Keratinocyte (primary cell): ENCODE measurements around the gene GAST. TPM values are rescaled to one million over a fixed set of nuclear protein-coding genes. Genes with fewer than 3 reads are reported as not detected.

ENCODE experiments used
- DNase-seq: peaks from one replicate; pipeline ENCODE4 v3.0.0-alpha.2; 2011; ENCODE audit warnings: low read depth, missing footprints, low spot score
- FAIRE-seq: peaks from 2 replicates; lab custom pipeline; 2011; peaks lifted over from hg19 to GRCh38; lab: Jason Lieb, UNC
- H2AFZ ChIP-seq: 2 replicates; pipeline ENCODE4 v1.6.0; 2012; ENCODE audit warnings: low read length, control low read depth, inconsistent platforms; ENCODE audit not compliant: control insufficient read depth
- H3K27ac ChIP-seq: 2 replicates; pipeline ENCODE4 v1.5.1; 2011; ENCODE audit warnings: low read length; ENCODE audit not compliant: control insufficient read depth, insufficient read depth
- H3K27me3 ChIP-seq: 3 replicates; pipeline ENCODE4 v1.6.0; 2011; ENCODE audit warnings: low read length; ENCODE audit not compliant: control insufficient read depth, insufficient read depth; ENCODE audit errors: extremely low read depth
- H3K36me3 ChIP-seq, 2 experiments: 2 replicates in 1 of 2; 3 replicates in 1 of 2; pipeline ENCODE4 v1.5.1; 2011; ENCODE audit warnings: low read length in 2 of 2, mild to moderate bottlenecking in 1 of 2; ENCODE audit not compliant: control insufficient read depth in 2 of 2, insufficient read depth in 2 of 2; ENCODE audit errors: extremely low read depth in 1 of 2
- H3K4me1 ChIP-seq: 3 replicates; pipeline ENCODE4 v1.5.1; 2011; ENCODE audit warnings: low read length; ENCODE audit not compliant: control insufficient read depth, insufficient read depth; ENCODE audit errors: extremely low read depth
- H3K4me2 ChIP-seq: 3 replicates; pipeline ENCODE4 v1.6.0; 2011; ENCODE audit warnings: low read depth, low read length; ENCODE audit not compliant: control insufficient read depth, insufficient read depth; ENCODE audit errors: extremely low read depth
- H3K4me3 ChIP-seq, 3 experiments: fragments of 200-600 bp in 1 of 3; sonication (generic) in 1 of 3; 2 replicates in 2 of 3; 3 replicates in 1 of 3; pipeline ENCODE4 v1.5.1; 2011 to 2016; ENCODE audit warnings: low read length in 3 of 3, mild to moderate bottlenecking in 3 of 3, control low read depth in 2 of 3, inconsistent platforms in 1 of 3, low read depth in 1 of 3, mixed read lengths in 1 of 3, mixed run types in 1 of 3, moderate library complexity in 1 of 3; ENCODE audit not compliant: control insufficient read depth in 2 of 3, insufficient read depth in 2 of 3; ENCODE audit errors: extremely low read depth in 1 of 3
- H3K79me2 ChIP-seq: 2 replicates; pipeline ENCODE4 v1.6.0; 2012; ENCODE audit warnings: low read length; ENCODE audit not compliant: control insufficient read depth, insufficient read depth
- H3K9ac ChIP-seq: 3 replicates; pipeline ENCODE4 v1.6.0; 2011; ENCODE audit warnings: low read length; ENCODE audit not compliant: control insufficient read depth, insufficient read depth; ENCODE audit errors: extremely low read depth
- H3K9me1 ChIP-seq: 3 replicates; pipeline ENCODE4 v1.6.0; 2011; ENCODE audit warnings: low read length; ENCODE audit not compliant: control insufficient read depth, insufficient read depth; ENCODE audit errors: extremely low read depth
- H3K9me3 ChIP-seq: 2 replicates; pipeline ENCODE4 v1.5.1; 2012; ENCODE audit warnings: low read depth, low read length; ENCODE audit not compliant: control insufficient read depth
- H4K20me1 ChIP-seq: 3 replicates; pipeline ENCODE4 v1.6.0; 2011; ENCODE audit warnings: low read length; ENCODE audit not compliant: control insufficient read depth, insufficient read depth; ENCODE audit errors: extremely low read depth
- EZH2 ChIP-seq: IDR thresholded peaks from one replicate; pipeline ENCODE4 v1.6.1; 2012; ENCODE audit warnings: inconsistent platforms, mild to moderate bottlenecking, low read length, moderate library complexity
- dilution Hi-C: fragments of 300-500 bp; cut with MboI; formaldehyde crosslinking; loops from one replicate; pipeline ENCODE4 v1.7.0; 2020; ENCODE audit warnings: low sequenced_read_pairs; ENCODE audit not compliant: extremely low pct_ligation_motif_present
- polyA plus RNA-seq, 5 experiments: library from polyadenylated mRNA; depleted of rRNA in 3 of 5; stranded (reverse) in 3 of 5; stranded (forward) in 1 of 5; unstranded in 1 of 5; fragments of >200 nt; gene quantifications; 1 replicate in 1 of 5; 2 replicates in 3 of 5; 3 replicates in 1 of 5; pipeline versions ENCODE4 v1.2.1 to v1.2.3, GENCODE V29; 2011 to 2012; ENCODE audit warnings: missing spikeins in 2 of 5, low read depth in 1 of 5, low replicate concordance in 1 of 5
- TF ChIP-seq, protein P1 (sequence below), 3 experiments: IDR thresholded peaks in 1 of 3; conservative IDR thresholded peaks in 1 of 3; optimal IDR thresholded peaks in 1 of 3; 2 replicates in 2 of 3; 3 replicates in 1 of 3; pipeline versions ENCODE3 to v1.5.1; 2011; ENCODE audit warnings: low read length in 3 of 3, mild to moderate bottlenecking in 3 of 3, moderate library complexity in 2 of 3, control low read depth in 1 of 3, inconsistent platforms in 1 of 3; ENCODE audit not compliant: insufficient read depth in 2 of 3; ENCODE audit errors: extremely low read depth in 1 of 3

Gene GAST
- polyA plus RNA-seq, 1 donor (not counting 4 experiments of a cell fraction or from before 2014, with no cell fraction given): 0.87 TPM

DNA sequence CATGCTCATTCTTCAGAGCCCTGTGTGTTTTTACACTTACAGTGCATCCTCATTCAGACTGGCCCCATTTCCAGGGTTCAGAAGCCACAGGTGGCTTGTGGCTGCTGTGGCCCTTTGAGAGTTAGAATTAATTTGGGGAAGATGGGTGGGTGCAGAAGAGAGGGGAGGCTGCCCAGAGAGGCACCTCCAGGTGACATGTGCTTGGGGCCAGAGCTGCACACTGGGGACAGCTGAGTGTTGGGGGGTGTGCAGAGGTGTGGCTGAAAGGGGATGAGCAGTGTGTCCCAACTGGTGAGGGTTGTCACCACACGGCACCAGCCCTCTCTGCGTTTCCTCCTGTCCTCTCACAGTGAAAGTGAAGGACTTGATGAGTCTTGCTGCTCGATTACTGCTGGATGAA, 30.4 kb upstream of the GAST start:
- H3K36me3 ChIP-seq: no peaks in the 10 kb centered on the region
- H4K20me1 ChIP-seq: no peaks in the 10 kb centered on the region
- DNase-seq (no peak), FAIRE-seq (no peak)
- H2AFZ ChIP-seq: no peak overlapping the region
- H3K4me2 ChIP-seq: no peak overlapping the region
- H3K27ac ChIP-seq: no peak overlapping the region
- H3K27me3 ChIP-seq: no peaks in the 10 kb centered on the region
- peaks cover 14% of the 10 kb centered on the region for H3K4me1 ChIP-seq
- no peak overlapping the region for H3K9ac ChIP-seq
- no peak overlapping the region for H3K4me3 ChIP-seq
- TF ChIP-seq, protein P1, sequence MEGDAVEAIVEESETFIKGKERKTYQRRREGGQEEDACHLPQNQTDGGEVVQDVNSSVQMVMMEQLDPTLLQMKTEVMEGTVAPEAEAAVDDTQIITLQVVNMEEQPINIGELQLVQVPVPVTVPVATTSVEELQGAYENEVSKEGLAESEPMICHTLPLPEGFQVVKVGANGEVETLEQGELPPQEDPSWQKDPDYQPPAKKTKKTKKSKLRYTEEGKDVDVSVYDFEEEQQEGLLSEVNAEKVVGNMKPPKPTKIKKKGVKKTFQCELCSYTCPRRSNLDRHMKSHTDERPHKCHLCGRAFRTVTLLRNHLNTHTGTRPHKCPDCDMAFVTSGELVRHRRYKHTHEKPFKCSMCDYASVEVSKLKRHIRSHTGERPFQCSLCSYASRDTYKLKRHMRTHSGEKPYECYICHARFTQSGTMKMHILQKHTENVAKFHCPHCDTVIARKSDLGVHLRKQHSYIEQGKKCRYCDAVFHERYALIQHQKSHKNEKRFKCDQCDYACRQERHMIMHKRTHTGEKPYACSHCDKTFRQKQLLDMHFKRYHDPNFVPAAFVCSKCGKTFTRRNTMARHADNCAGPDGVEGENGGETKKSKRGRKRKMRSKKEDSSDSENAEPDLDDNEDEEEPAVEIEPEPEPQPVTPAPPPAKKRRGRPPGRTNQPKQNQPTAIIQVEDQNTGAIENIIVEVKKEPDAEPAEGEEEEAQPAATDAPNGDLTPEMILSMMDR (optimal IDR thresholded peaks at IDR 0.05 in 1 of 3, IDR thresholded peaks at IDR 0.05 in 1 of 3, conservative IDR thresholded peaks at IDR 0.05 in 1 of 3; ENCODE audit: extremely low read depth in 1 of 3, insufficient read depth in 2 of 3, low read length in 3 of 3): no peak
- TF ChIP-seq EZH2: no peak
- no peaks in the 10 kb centered on the region for H3K79me2 ChIP-seq
- H3K9me3 ChIP-seq: no peaks in the 10 kb centered on the region
- no peaks in the 10 kb centered on the region for H3K9me1 ChIP-seq
- dilution Hi-C loops: no loop called here

DNA sequence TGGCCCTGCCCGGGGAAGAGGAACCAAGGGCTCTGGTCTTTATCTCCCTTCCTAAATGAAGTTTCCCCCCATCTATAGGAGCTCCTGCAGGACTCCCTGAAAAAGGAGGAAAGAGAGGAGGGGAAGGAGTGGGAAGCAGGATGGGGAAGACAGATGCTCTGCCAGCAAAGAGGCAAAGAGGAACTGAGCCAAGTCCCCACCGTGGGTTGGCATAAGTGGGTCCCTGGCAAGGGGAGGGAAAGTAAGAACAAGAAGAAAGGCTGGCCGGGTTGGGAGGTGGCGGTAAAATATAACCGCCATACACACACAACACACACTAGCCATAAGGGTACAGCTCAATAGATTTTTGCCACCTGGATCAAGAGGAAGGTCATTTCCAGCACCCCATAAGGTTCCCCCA, 29.5 kb upstream of the GAST start:
- FAIRE-seq: no peak

More for the DNA sequence above, 29.5 kb upstream of the GAST start:
- no peak overlapping the region for H3K27ac ChIP-seq
- H3K4me3 ChIP-seq: no peak overlapping the region
- H3K27me3 ChIP-seq: no peaks in the 10 kb centered on the region
- no peaks in the 10 kb centered on the region for H3K9me3 ChIP-seq
- no peak overlapping the region for H2AFZ ChIP-seq
- dilution Hi-C loops: no loop called here
- no peak overlapping the region for H3K9ac ChIP-seq
- DNase-seq: no peak
- peaks cover 16% of the 10 kb centered on the region for H3K4me1 ChIP-seq
- no peaks in the 10 kb centered on the region for H4K20me1 ChIP-seq
- TF ChIP-seq, protein P1 (optimal IDR thresholded peaks at IDR 0.05 in 1 of 3, IDR thresholded peaks at IDR 0.05 in 1 of 3, conservative IDR thresholded peaks at IDR 0.05 in 1 of 3; ENCODE audit: extremely low read depth in 1 of 3, insufficient read depth in 2 of 3, low read length in 3 of 3): no peak
- TF ChIP-seq EZH2: no peak
- H3K9me1 ChIP-seq: no peaks in the 10 kb centered on the region
- H3K36me3 ChIP-seq: no peaks in the 10 kb centered on the region
- H3K4me2 ChIP-seq: no peak overlapping the region
- no peaks in the 10 kb centered on the region for H3K79me2 ChIP-seq
